Skeletal muscle tissue (tissue), 4 donors: ENCODE results near the gene FBXL4. TPM values are rescaled to one million over a fixed set of nuclear protein-coding genes. Genes with fewer than 3 reads are reported as not detected.
A peak's percentile ranks its signal among the peaks of the same experiment; 100 is the strongest.

ENCODE experiments used
- H3K27ac ChIP-seq: one replicate; pipeline ENCODE4 v1.7.0; 2013; ENCODE audit warnings: mild to moderate bottlenecking, low read depth, low read length, inconsistent platforms
- H3K27me3 ChIP-seq, 3 donors: one replicate each; pipeline ENCODE4 v1.7.0; 2013; ENCODE audit warnings: low read length in 3 of 3; ENCODE audit not compliant: control insufficient read depth in 3 of 3, insufficient read depth in 3 of 3
- H3K36me3 ChIP-seq, 3 donors: one replicate each; pipeline ENCODE4 v1.7.0; 2013; ENCODE audit warnings: low read length in 3 of 3; ENCODE audit not compliant: control insufficient read depth in 3 of 3, insufficient read depth in 3 of 3
- H3K4me1 ChIP-seq, 3 donors: one replicate each; pipeline ENCODE4 v1.7.0; 2013; ENCODE audit warnings: low read length in 3 of 3, mild to moderate bottlenecking in 3 of 3; ENCODE audit not compliant: control insufficient read depth in 3 of 3, insufficient read depth in 3 of 3
- H3K4me3 ChIP-seq, 3 donors: one replicate each; pipeline ENCODE4 v1.7.0; 2013; ENCODE audit warnings: low read length in 3 of 3
- H3K9ac ChIP-seq, 3 donors: one replicate each; pipeline ENCODE4 v1.7.0; 2013; ENCODE audit warnings: low read length in 3 of 3, mild to moderate bottlenecking in 3 of 3, moderate library complexity in 2 of 3, low read depth in 1 of 3
- H3K9me3 ChIP-seq, 3 donors: one replicate each; pipeline ENCODE4 v1.7.0; 2013; ENCODE audit warnings: low read length in 3 of 3; ENCODE audit not compliant: control insufficient read depth in 3 of 3
- total RNA-seq: library from RNA; depleted of rRNA; stranded (reverse); fragments of >200 nt; gene quantifications from one replicate; pipeline ENCODE4 v1.2.3, GENCODE V29; 2014
- donor health status: Osteomylitis.

The FBXL4 gene
- total RNA-seq, 1 donor from 2014 or later = 14.1 TPM

- Histone ChIP-seq H3K4me1 (peaks cover 0 to 16% (median 14%) of the 10 kb centered on the region in 3 donors), H3K27me3 (peaks cover 65 to 84% (median 68%) of the 10 kb centered on the region in 3 donors), H3K36me3 (no peaks in the 10 kb centered on the region), H3K4me3 (peak overlapping the region in 1 of 3 donors; percentile 38), H3K27ac (no peak overlapping the region), H3K9me3 (peaks cover 0 to 4% (median 0%) of the 10 kb centered on the region in 3 donors), H3K9ac (no peak overlapping the region)
Measured at GRCh38 chr6:98824162-98824901, 123.4 kb downstream of the FBXL4 start.

DNA sequence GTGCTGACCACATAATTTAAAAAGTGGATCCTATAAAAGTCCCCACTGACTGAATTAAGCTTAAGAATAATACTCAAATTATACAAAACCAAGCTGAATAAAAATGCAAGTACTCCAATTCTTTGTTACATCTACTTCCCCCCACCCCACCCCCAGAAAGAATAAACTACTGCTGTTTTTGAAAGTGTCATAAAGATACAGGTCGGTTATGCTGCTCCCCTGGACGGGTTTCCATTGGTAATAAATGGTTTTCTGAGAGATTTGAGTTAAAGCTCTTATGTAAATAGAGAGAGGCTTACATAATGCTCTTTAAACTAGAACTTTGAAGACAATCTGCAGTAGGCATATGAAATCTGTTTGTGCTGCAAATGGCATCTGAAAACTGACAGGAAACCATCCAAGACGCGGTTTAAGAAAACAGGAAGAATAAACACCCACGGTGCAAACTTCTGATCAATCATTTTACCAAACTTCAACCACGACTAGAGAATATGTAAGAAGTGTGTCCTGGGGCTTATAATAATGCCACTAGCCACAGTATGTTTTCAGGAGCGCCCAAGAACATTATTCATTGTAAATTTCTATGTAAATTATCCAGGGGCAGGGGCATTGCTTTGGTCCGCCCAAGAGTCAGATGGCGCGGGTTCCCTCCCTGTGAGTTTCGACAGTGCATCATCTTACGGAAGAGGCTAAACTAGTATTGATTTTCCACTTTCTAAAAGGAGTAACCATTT lies 124.2 kb downstream of the FBXL4 start:
- Histone ChIP-seq H3K27me3 (peaks cover 62 to 83% (median 62%) of the 10 kb centered on the region in 3 donors), H3K9ac (no peak overlapping the region), H3K36me3 (no peaks in the 10 kb centered on the region), H3K9me3 (peaks cover 0 to 4% (median 0%) of the 10 kb centered on the region in 3 donors), H3K4me1 (peaks cover 0 to 16% (median 14%) of the 10 kb centered on the region in 3 donors), H3K4me3 (peak overlapping the region in 1 of 3 donors; percentile 38), H3K27ac (no peak overlapping the region)

DNA sequence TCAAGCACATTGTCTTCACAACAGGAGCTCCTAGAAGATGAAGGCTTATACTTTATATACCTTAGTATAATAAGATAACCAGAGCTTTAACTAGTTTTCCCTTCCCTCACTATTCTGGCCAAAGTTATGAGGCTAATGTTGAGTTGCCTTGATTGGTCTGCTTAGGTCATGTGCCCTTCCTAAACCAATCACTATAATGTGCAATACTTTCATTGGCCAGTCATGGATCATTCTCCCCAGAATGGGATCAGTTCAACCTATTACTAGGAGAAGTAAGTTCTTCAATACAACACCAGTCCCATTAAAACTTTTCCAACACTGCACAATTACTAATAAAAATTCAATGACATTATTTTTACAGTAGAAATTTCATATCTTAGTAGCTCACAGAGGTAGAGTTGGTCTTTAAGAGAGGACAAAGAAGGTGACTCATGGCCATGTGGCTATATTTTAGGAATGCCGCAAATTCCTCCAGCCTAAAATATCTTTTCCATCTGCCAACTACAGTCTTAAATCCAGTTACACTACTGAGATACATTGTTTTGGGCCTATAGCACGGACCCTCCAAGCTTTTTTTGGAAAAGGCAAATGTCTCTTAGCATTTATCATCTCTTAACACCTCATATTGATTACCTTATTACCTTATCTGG lies 125.9 kb downstream of the FBXL4 start:
- H3K9ac ChIP-seq = no peak overlapping the region
- no peak overlapping the region for H3K4me3 ChIP-seq
- H3K36me3 ChIP-seq = no peaks in the 10 kb centered on the region
- no peak overlapping the region for H3K27ac ChIP-seq
- peaks cover 0 to 7% (median 0%) of the 10 kb centered on the region in 3 donors for H3K9me3 ChIP-seq
- H3K4me1 ChIP-seq = peaks cover 0 to 14% (median 12%) of the 10 kb centered on the region in 3 donors
- peaks cover 48 to 70% (median 49%) of the 10 kb centered on the region in 3 donors for H3K27me3 ChIP-seq

Other genes starting within 250 kb of the FBXL4 start
- gene POU3F2, start 113.4 kb downstream of the FBXL4 start, total RNA-seq = 0.52 TPM